Left hindlimb (tissue), 1 donor: ENCODE data around the gene ALS2.
"Not testable (repeated sequence)": the region's sequence is repeated elsewhere in the genome, so short reads cannot be mapped to it uniquely, and the experiment has no call there.

ENCODE experiments used
- DNase-seq: peaks from one replicate; pipeline ENCODE4 v3.0.0-alpha.2; 2018

Gene ALS2

GRCh38 chr2:201780674-201781493 is at the start of gene ALS2:
Gene ALS2, minus strand, starts transcription at chr2:201780933. Its CDS starts 12,048 bp downstream, at chr2:201768885.
- peak; percentile 96 for DNase-seq

GRCh38 chr2:201828220-201828619 is 47.5 kb upstream of the ALS2 start:
- no peak for DNase-seq

GRCh38 chr2:201827621-201828020 is 46.9 kb upstream of the ALS2 start:
- no peak for DNase-seq

- no peak for DNase-seq
These were observed 43.5 kb upstream of the ALS2 start for GRCh38 chr2:201824212-201824611.

GRCh38 chr2:201821080-201821479 is 40.3 kb upstream of the ALS2 start:
- no peak for DNase-seq

GRCh38 chr2:201820383-201821007 is 39.8 kb upstream of the ALS2 start:
- no peak for DNase-seq

GRCh38 chr2:201816657-201817575 is 36.2 kb upstream of the ALS2 start:
- DNase-seq = no peak

GRCh38 chr2:201813996-201814760 is 33.4 kb upstream of the ALS2 start:
- DNase-seq = no peak

- not testable (repeated sequence) for DNase-seq
These were observed 29.9 kb upstream of the ALS2 start for GRCh38 chr2:201810604-201811003.

- DNase-seq = no peak
These were observed 28.9 kb upstream of the ALS2 start for GRCh38 chr2:201809633-201810032.

GRCh38 chr2:201808027-201808426 is 27.3 kb upstream of the ALS2 start:
- no peak for DNase-seq

- peak; percentile 73 for DNase-seq
These were observed 26.8 kb upstream of the ALS2 start for GRCh38 chr2:201807452-201807999.

GRCh38 chr2:201806442-201807170 is 25.9 kb upstream of the ALS2 start, which contains the start of gene CDK15:
Gene CDK15, plus strand, starts transcription at chr2:201806537. Its CDS starts 128 bp downstream, at chr2:201806665.
- no peak for DNase-seq

- DNase-seq = not testable (repeated sequence)
These were observed 18.2 kb upstream of the ALS2 start for GRCh38 chr2:201798914-201799285.

GRCh38 chr2:201798252-201798913 is 17.6 kb upstream of the ALS2 start:
- no peak for DNase-seq

GRCh38 chr2:201797175-201797840 is 16.6 kb upstream of the ALS2 start:
- DNase-seq = no peak

GRCh38 chr2:201796478-201796865 is 15.7 kb upstream of the ALS2 start:
- DNase-seq = no peak

- DNase-seq = no peak
These were observed 15.1 kb upstream of the ALS2 start for GRCh38 chr2:201795607-201796477.

GRCh38 chr2:201794294-201794693 is 13.6 kb upstream of the ALS2 start:
- no peak for DNase-seq
